Stimulated activated CD8-positive, alpha-beta memory T cell treated with anti-CD3 and anti-CD28 coated beads, Interleukin-4, amount 100 ng/mL, for 4 hours (primary cell): Measurements from ENCODE around the gene PEAK1.
"Not testable (repeated sequence)": the region's sequence is repeated elsewhere in the genome, so short reads cannot be mapped to it uniquely, and the experiment has no call there.

ENCODE experiments used
- DNase-seq, 2 donors: peaks; one replicate each; pipeline ENCODE4 v3.0.0-alpha.2; 2020; ENCODE audit warnings: low read depth in 2 of 2, low spot score in 1 of 2

PEAK1 gene

GRCh38 chr15:77311618-77312398, 108.1 kb downstream of the PEAK1 start:
- DNase-seq: no peak

DNA sequence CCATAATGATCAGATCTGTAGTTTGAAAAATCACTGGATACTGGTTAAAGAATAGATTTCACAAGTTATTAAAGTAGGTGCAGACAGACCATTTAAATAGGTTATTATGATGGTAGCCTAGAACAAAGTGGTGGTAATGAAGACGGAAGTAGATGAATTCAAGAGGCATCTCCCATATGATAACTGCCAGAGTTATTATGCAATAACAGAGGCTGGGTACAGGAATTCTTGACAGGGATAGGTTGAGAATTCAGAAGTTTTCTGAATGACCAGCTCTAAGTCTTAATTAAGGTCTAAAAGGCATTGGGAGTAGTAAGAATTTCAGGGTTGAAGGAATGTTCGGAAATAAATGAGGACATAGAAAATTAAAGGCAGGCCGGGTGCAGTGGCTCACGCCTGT, 108.9 kb downstream of the PEAK1 start:
- no peak for DNase-seq

GRCh38 chr15:77309392-77309791, 110.5 kb downstream of the PEAK1 start:
- no peak for DNase-seq

DNA sequence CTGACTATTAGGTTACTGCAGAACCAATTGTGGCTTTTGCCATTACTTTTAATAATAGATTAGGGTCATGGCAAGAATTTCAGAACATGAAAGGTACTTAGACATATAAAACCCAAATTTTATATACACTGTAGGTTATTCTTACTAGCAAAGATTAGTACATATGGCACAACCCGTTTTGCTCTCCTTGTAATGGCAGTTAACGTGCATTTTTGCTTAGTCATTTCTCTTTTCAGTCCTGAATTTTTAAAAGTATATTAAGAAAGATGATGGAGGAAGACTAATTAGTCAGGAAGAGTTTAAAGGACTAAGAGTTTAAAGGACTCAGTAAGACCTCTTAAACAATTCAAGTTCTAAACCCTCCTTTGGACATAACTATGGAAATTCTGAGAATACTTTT, 114.0 kb downstream of the PEAK1 start:
- DNase-seq: no peak

DNA sequence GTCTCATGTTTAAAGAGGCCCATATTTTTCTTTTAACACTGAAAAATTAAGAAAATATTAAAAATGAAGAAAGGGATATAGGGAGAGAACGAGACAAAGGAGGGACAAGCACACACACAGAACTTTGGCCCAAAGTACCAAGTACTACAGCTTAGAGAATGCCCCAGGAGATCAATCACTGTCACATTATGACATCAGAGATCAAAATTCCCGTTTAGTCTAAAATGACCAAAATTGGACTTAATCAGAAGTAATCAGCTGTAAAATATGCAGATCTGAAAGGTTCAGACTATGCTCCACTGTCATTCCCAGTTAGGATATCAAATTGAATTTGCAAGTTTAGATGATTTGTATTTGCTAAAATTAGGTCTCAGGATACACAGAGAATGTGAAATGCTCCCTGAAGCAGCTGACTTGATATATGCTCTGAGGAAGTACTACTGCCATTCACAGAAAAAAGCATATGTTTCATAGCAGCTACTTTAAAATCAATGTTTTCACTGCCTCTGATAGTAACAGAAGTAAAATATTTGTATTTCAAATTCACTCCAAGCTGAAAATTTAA, 123.0 kb downstream of the PEAK1 start:
- no peak for DNase-seq

GRCh38 chr15:77295446-77295845, 124.5 kb downstream of the PEAK1 start:
- DNase-seq: no peak

DNA sequence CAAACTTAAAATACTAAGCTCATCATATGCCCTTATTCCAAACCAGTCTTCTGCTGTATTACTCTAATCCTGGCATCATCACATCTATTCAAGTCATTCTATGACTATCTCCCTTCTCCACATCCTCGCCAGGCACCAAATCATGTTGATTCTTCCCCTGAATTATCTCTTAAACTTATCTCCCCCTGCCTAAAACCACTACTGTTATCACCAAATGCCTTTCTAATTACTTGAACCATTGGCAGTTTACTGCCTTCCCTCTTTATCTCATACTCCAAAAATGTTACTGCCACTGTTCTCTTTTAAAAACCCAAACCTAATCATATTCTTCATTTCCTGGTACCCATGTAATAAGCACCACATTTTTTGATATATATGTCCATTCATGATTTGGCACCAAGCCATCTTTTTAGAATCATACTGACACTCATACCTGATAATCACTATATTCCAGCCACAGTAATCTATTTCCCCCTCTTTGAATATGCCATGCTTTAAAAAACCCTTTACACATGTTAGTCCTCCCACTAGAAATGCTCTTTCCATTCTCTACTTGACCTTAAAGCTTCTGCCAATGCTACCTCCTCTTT, 126.8 kb downstream of the PEAK1 start:
- DNase-seq: no peak

DNA sequence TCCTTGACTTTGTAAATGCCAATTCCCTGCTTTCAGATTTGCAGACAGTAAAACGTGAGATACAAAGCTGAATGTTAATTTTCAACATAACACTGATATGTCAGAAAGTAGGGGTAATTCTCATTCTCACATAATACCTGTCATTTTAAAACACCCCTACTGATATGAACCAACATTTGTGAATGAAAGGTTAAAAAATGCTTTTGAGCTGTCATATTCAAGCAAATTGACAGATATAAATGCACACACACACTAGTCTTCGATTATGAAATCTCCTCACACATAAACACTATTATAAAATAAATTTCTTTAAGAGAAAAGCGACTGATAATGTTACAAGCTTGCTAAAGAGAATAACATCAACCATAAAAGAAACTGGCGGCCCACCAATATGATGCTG, 128.8 kb downstream of the PEAK1 start:
- DNase-seq: no peak

- DNase-seq: no peak
Measured at GRCh38 chr15:77287385-77287784, 132.5 kb downstream of the PEAK1 start.

DNA sequence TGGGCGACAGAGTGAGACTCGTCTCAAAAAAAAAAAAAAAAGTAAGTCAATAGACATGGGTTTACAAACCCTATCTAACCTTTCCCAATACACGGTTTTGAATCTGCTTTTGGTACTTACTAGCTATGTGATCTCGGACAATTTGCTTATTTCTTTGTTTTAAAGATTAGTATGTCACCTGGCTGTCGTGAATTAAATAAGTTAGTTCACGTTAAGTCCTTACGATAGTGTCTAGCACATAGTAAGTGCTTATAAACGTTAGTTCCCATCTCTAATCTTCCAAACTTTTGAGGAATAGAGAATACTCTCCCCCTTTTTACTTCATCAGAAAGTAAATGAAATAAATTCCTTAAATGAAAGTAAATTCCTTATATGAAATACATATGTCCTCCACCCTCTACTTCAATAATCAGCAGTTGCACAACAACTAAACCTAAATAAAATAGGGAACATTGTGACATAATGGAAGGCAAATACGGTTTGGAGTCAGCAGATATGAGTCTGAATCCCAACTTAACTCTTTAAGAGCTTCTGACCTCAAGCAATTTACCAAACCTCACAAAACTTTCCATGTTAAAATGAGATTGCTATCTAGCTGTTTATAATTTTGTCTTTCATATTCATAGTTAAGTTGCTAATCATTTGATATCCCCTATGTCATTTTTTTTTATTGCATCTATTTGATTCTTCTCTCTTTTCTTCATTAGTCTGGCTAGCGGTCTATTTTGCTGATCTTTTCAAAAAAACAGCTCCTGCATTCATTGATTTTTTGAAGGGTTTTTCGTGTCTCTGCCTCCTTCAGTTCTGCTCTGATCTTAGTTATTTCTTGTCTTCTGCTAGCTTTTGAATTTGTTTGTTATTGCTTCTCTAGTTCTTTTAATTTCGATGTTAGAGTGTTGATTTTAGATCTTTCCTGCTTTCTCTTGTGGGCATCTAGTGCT, 134.6 kb downstream of the PEAK1 start:
- DNase-seq: no peak

DNA sequence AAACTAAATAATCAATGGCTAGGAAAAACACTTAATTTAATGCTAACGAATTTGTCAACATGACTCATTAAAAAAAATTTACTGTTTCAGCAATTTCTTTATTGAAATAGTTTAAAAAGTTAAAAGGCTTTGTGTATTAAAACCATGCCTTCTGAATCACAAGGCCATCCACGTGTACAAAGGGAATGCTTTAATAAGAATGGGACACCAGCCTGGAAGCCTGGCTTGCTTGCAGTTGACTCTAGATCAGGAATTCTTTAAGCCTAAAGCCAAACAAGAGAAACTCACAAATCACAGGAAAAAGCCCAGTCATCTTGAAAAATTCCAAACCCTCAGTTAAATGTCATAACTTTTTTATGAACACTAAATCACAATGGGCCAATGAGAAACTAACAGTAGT, 137.6 kb downstream of the PEAK1 start:
- DNase-seq: no peak

GRCh38 chr15:77276943-77277342, 143.0 kb downstream of the PEAK1 start:
- DNase-seq: no peak

DNA sequence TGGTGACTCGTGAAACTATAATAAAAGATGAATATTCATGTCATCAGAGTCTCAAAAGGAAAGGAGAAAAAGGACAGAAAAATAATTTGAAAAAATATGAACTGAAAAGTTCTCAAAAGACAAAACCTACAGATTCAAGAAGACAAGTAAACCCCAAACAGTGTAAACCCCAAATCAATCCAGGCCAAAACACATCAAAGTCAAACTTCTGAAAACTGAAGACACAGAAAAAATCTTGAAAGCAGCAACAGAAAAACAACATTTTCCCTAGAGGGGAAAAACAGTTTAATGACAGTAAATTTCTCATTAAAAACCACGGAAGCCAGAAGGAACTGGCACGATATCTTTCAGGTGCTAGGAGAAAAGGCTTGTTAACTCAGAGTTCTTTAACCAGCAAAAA, 143.8 kb downstream of the PEAK1 start:
- no peak for DNase-seq

GRCh38 chr15:77273136-77273535, 146.8 kb downstream of the PEAK1 start:
- not testable (repeated sequence) for DNase-seq

DNA sequence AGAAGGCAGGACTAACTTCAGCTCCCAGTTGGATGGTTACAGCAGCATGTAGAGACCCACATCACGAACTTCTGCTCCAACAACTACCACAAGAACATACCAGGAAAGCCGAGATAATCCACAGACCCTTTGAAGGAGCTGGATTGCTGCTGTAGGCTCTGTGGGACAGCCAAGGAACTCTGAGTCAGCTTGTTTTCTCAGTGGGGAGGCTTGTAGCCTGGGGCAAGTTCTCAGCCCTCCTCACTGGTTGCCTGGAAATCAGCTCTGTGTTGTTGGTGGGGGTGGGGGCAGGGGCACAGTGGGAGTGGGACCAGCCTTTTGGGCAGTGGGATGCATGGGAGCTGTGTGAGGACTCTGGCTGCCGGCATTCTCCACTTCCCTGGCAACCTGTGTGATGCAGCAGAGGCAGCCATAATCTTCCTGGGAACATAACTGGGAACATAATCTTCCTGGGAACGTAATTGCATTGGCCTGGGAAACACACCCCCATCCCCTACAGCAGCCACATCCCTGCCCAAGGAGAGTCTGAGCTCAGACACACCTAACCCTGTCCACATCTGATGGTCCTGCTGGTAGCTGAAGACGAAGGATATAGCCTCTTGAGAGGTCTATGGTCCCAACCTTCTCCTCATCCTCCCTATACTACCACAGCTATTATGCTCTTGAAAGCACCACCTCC, 153.1 kb downstream of the PEAK1 start:
- no peak for DNase-seq

DNA sequence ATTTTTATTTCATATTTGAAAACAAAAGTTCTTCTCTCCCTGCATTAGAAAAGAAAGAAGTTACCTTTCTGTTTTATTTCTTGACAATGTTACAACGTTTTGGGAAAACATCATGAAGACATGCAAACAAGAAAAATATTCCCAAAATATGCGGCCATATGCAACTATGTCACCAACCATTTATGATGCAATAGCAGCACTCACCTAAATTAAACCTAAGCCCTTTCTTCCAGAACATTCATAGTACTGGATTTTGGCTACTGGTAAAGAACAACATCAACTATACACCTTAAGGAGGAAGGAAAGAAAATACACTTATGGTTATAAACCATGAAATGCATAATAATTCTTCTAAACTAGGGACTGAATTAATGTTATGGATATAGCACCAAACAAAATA, 164.5 kb downstream of the PEAK1 start:
- DNase-seq: no peak

GRCh38 chr15:77251662-77252061, 168.2 kb downstream of the PEAK1 start:
- no peak for DNase-seq

GRCh38 chr15:77247116-77247515, 172.8 kb downstream of the PEAK1 start:
- DNase-seq: no peak

GRCh38 chr15:77243716-77244401, 176.0 kb downstream of the PEAK1 start:
- no peak for DNase-seq

GRCh38 chr15:77243135-77243534, 176.8 kb downstream of the PEAK1 start:
- DNase-seq: no peak
